Activated CD4-positive, alpha-beta T cell treated with anti-CD3 and anti-CD28 coated beads, Interleukin-2, amount 50 U/mL, for 16 hours (primary cell): ENCODE results near the gene SMIM33.
"Not testable (repeated sequence)": the region's sequence is repeated elsewhere in the genome, so short reads cannot be mapped to it uniquely, and the experiment has no call there.

ENCODE experiments used
- DNase-seq: peaks from one replicate; pipeline ENCODE4 v3.0.0-alpha.2; 2020

SMIM33 gene

GRCh38 chr5:139470821-139471300 is at the start of gene SMIM33:
TSS of gene SMIM33 (plus strand) at chr5:139471004. CDS start at chr5:139471122, 118 bp downstream.
- DNase-seq: peak; percentile 59

- DNase-seq: peak; percentile 87
These were observed 48.4 kb upstream of the SMIM33 start for GRCh38 chr5:139422307-139422893.

GRCh38 chr5:139425497-139425896 is 45.3 kb upstream of the SMIM33 start:
- no peak for DNase-seq

GRCh38 chr5:139426203-139426885 is 44.5 kb upstream of the SMIM33 start:
- no peak for DNase-seq

GRCh38 chr5:139430015-139430414 is 40.8 kb upstream of the SMIM33 start:
- DNase-seq: no peak

GRCh38 chr5:139431706-139432105 is 39.1 kb upstream of the SMIM33 start:
- no peak for DNase-seq

GRCh38 chr5:139435676-139436075 is 35.1 kb upstream of the SMIM33 start:
- no peak for DNase-seq

- DNase-seq: no peak
These were observed 32.1 kb upstream of the SMIM33 start for GRCh38 chr5:139438707-139439012.

GRCh38 chr5:139439013-139439903 is 31.5 kb upstream of the SMIM33 start, which contains the start of gene DNAJC18:
TSS of gene DNAJC18 (minus strand) at chr5:139439525. CDS start at chr5:139439445, 80 bp downstream.
- DNase-seq: peak; percentile 93

- DNase-seq: not testable (repeated sequence)
These were observed 30.4 kb upstream of the SMIM33 start for GRCh38 chr5:139440416-139440815.

GRCh38 chr5:139443831-139444453 is 26.9 kb upstream of the SMIM33 start:
- peak; percentile 38 for DNase-seq

- DNase-seq: no peak
These were observed 25.3 kb upstream of the SMIM33 start for GRCh38 chr5:139445325-139446170.

GRCh38 chr5:139446956-139447779 is 23.6 kb upstream of the SMIM33 start:
- DNase-seq: peak; percentile 94

- no peak for DNase-seq
These were observed 19.6 kb upstream of the SMIM33 start for GRCh38 chr5:139451176-139451575.

GRCh38 chr5:139451878-139452660 is 18.7 kb upstream of the SMIM33 start:
- DNase-seq: no peak

- DNase-seq: peak; percentile 37
These were observed 16.9 kb upstream of the SMIM33 start for GRCh38 chr5:139453683-139454567.

- no peak for DNase-seq
These were observed 16.1 kb upstream of the SMIM33 start for GRCh38 chr5:139454568-139455290.

- no peak for DNase-seq
These were observed 14.0 kb upstream of the SMIM33 start for GRCh38 chr5:139456776-139457175.

- no peak for DNase-seq
These were observed 13.6 kb upstream of the SMIM33 start for GRCh38 chr5:139457241-139457640.
